Aorta (tissue), 5 donors: ENCODE results near the gene EML5. TPM values are rescaled to one million over a fixed set of nuclear protein-coding genes. Genes with fewer than 3 reads are reported as not detected.
A peak's percentile ranks its signal among the peaks of the same experiment; 100 is the strongest.
"Not testable (repeated sequence)": the region's sequence is repeated elsewhere in the genome, so short reads cannot be mapped to it uniquely, and the experiment has no call there.

ENCODE experiments used
- ATAC-seq: fragments of 200-7000 bp; cut with Tn5 transposase; one replicate; pipeline ENCODE4 v1.9.1; 2022; ENCODE audit warnings: moderate library complexity; ENCODE audit not compliant: low FRiP score
- DNase-seq, 2 donors: peaks; one replicate each; pipeline ENCODE4 v3.0.0-alpha.2; 2020
- H3K27ac ChIP-seq, 2 donors: one replicate each; pipeline ENCODE4 v1.5.1; 2013; ENCODE audit warnings: low read length in 2 of 2, mild to moderate bottlenecking in 2 of 2, moderate library complexity in 2 of 2, control low read depth in 1 of 2, inconsistent platforms in 1 of 2, low read depth in 1 of 2
- H3K27me3 ChIP-seq, 2 donors: one replicate each; pipeline ENCODE4 v1.6.1; 2013; ENCODE audit warnings: control low read depth in 1 of 2, low read length in 1 of 2, mild to moderate bottlenecking in 1 of 2, moderate library complexity in 1 of 2; ENCODE audit not compliant: insufficient read depth in 2 of 2, control insufficient read depth in 1 of 2
- H3K36me3 ChIP-seq, 2 donors: one replicate each; pipeline ENCODE4 v1.6.1; 2013; ENCODE audit warnings: control low read depth in 1 of 2, low read length in 1 of 2, mild to moderate bottlenecking in 1 of 2; ENCODE audit not compliant: insufficient read depth in 2 of 2, control insufficient read depth in 1 of 2
- H3K4me1 ChIP-seq, 2 donors: one replicate each; pipeline ENCODE4 v1.6.1; 2013; ENCODE audit warnings: low read length in 2 of 2, control low read depth in 1 of 2, mild to moderate bottlenecking in 1 of 2, moderate library complexity in 1 of 2; ENCODE audit not compliant: insufficient read depth in 2 of 2, control insufficient read depth in 1 of 2
- H3K4me3 ChIP-seq, 2 donors: one replicate each; pipeline ENCODE4 v1.5.1; 2013; ENCODE audit warnings: low read length in 2 of 2, control low read depth in 1 of 2, mild to moderate bottlenecking in 1 of 2
- H3K9me3 ChIP-seq: one replicate; pipeline ENCODE4 v1.6.1; 2013; ENCODE audit warnings: mild to moderate bottlenecking, low read length; ENCODE audit not compliant: control insufficient read depth
- WGBS, 2 donors: extraction: QIAGEN DNeasy Blood & Tissue Kit; methylation state at CpG; one replicate each; pipeline ENCODE4 v1.1.7; 2013; 5-methylcytosine and 5-hydroxymethylcytosine counted together
- intact Hi-C, 2 donors: fragments of 100-400 bp; cut with DNase I; formaldehyde crosslinking; loops; one replicate each; pipeline versions ENCODE4 v1.14.2 to v1.15.0; 2022
- polyA plus RNA-seq, 2 donors: library from polyadenylated mRNA; stranded (reverse); fragments of 200-250 nt; gene quantifications; one replicate each; pipeline ENCODE4 v1.2.3, GENCODE V29; 2013
- total RNA-seq, 2 donors: library from RNA; stranded (reverse); fragmentation: NEBNext Ultra II Directional; extraction: Animal tissue kit (Norgen Biotek cat#: 25700); gene quantifications; one replicate each; pipeline ENCODE4 v1.2.1, GENCODE V29; 2021
- donor health status: healthy with polysubstance abuse.
- donor health status: Bipolar disorder and iron deficiency.
- donor health status: DM: no; HTN: no; CAD: no.
- donor health status: DM: no; HTN: no; CAD: no.
- donor health status: DM: yes; HTN: yes; CAD: no.

Gene EML5
- total and polyA plus RNA-seq, 4 donors, result 0.18 to 1.6 (median 0.51) TPM

GRCh38 chr14:88791629-88792472, 902 bp downstream of the EML5 start:
- no peak overlapping the region for H3K27ac ChIP-seq
- H3K4me1 ChIP-seq, result no peaks in the 10 kb centered on the region
- DNase-seq (peak in 1 of 2 donors; percentile 46), ATAC-seq (peak; percentile 42)
- no peaks in the 10 kb centered on the region for H3K36me3 ChIP-seq
- intact Hi-C loops, result no loop called here
- no peaks in the 10 kb centered on the region for H3K9me3 ChIP-seq
- no peaks in the 10 kb centered on the region for H3K27me3 ChIP-seq
- 2 to 3% methylated on average over 51 to 52 of the region's 52 CpGs for WGBS, 2 donors
- H3K4me3 ChIP-seq, result peak overlapping the region; percentile 46 to 62

GRCh38 chr14:88791252-88791621, 1.5 kb downstream of the EML5 start:
- Histone ChIP-seq H3K27me3 (no peaks in the 10 kb centered on the region), H3K27ac (no peak overlapping the region), H3K36me3 (no peaks in the 10 kb centered on the region), H3K4me1 (no peaks in the 10 kb centered on the region), H3K9me3 (no peaks in the 10 kb centered on the region), H3K4me3 (peak overlapping the region in 1 of 2 donors; percentile 19)
- intact Hi-C loops, result no loop called here
- WGBS, 2 donors, result 24 to 28% methylated on average over 3 of the region's 3 CpGs
- no peak for ATAC-seq
- no peak for DNase-seq

- no peak for DNase-seq
- ATAC-seq, result no peak
- intact Hi-C loops, result no loop called here
- Histone ChIP-seq H3K27ac (no peak overlapping the region), H3K4me1 (no peaks in the 10 kb centered on the region), H3K4me3 (no peak overlapping the region), H3K36me3 (no peaks in the 10 kb centered on the region), H3K9me3 (no peaks in the 10 kb centered on the region), H3K27me3 (no peaks in the 10 kb centered on the region)
- WGBS, 2 donors, result 58 to 63% methylated on average over 5 of the region's 5 CpGs
These were observed 2.1 kb downstream of the EML5 start for GRCh38 chr14:88790501-88791251.

GRCh38 chr14:88789573-88789972, 3.2 kb downstream of the EML5 start:
- H3K4me3 ChIP-seq, H3K27me3 ChIP-seq, DNase-seq, H3K4me1 ChIP-seq, H3K9me3 ChIP-seq, H3K36me3 ChIP-seq, ATAC-seq, intact Hi-C loops, H3K27ac ChIP-seq: not testable (repeated sequence)

GRCh38 chr14:88786715-88787114, 6.0 kb downstream of the EML5 start:
- H3K27me3 ChIP-seq, result no peaks in the 10 kb centered on the region
- intact Hi-C loops, result no loop called here
- no peaks in the 10 kb centered on the region for H3K9me3 ChIP-seq
- DNase-seq (no peak), ATAC-seq (no peak)
- H3K4me1 ChIP-seq, result no peaks in the 10 kb centered on the region
- no peak overlapping the region for H3K27ac ChIP-seq
- 83 to 85% methylated on average over 4 of the region's 4 CpGs for WGBS, 2 donors
- no peak overlapping the region for H3K4me3 ChIP-seq
- H3K36me3 ChIP-seq, result no peaks in the 10 kb centered on the region

GRCh38 chr14:88785911-88786310, 6.8 kb downstream of the EML5 start:
- intact Hi-C loops, result no loop called here
- ATAC-seq (no peak), DNase-seq (no peak)
- no peaks in the 10 kb centered on the region for H3K4me1 ChIP-seq
- H3K9me3 ChIP-seq, result no peaks in the 10 kb centered on the region
- H3K36me3 ChIP-seq, result no peaks in the 10 kb centered on the region
- H3K27me3 ChIP-seq, result no peaks in the 10 kb centered on the region
- WGBS, 2 donors, result 84 to 89% methylated on average over 1 of the region's 1 CpG
- no peak overlapping the region for H3K27ac ChIP-seq
- H3K4me3 ChIP-seq, result no peak overlapping the region

GRCh38 chr14:88775532-88775931, 17.2 kb downstream of the EML5 start:
- Histone ChIP-seq H3K4me1 (no peaks in the 10 kb centered on the region), H3K9me3 (no peaks in the 10 kb centered on the region), H3K27me3 (no peaks in the 10 kb centered on the region), H3K36me3 (no peaks in the 10 kb centered on the region), H3K27ac (no peak overlapping the region), H3K4me3 (no peak overlapping the region)
- WGBS, 2 donors, result 92% methylated on average over 3 of the region's 3 CpGs
- DNase-seq, result no peak
- ATAC-seq, result no peak
- intact Hi-C loops, result no loop called here

- Histone ChIP-seq H3K4me1 (no peaks in the 10 kb centered on the region), H3K36me3 (no peaks in the 10 kb centered on the region), H3K27ac (no peak overlapping the region), H3K4me3 (no peak overlapping the region), H3K9me3 (peaks cover 2% of the 10 kb centered on the region), H3K27me3 (no peaks in the 10 kb centered on the region)
- ATAC-seq, result no peak
- intact Hi-C loops, result no loop called here
- no peak for DNase-seq
These were observed 22.0 kb downstream of the EML5 start for GRCh38 chr14:88770736-88771135.

GRCh38 chr14:88765130-88765529, 27.6 kb downstream of the EML5 start:
- H3K27me3 ChIP-seq, result no peaks in the 10 kb centered on the region
- DNase-seq (no peak), ATAC-seq (no peak)

More at GRCh38 chr14:88765130-88765529, 27.6 kb downstream of the EML5 start:
- intact Hi-C loops, result no loop called here
- H3K4me3 ChIP-seq, result no peak overlapping the region
- no peaks in the 10 kb centered on the region for H3K4me1 ChIP-seq
- H3K27ac ChIP-seq, result no peak overlapping the region
- no peaks in the 10 kb centered on the region for H3K36me3 ChIP-seq
- peaks cover 2% of the 10 kb centered on the region for H3K9me3 ChIP-seq
- WGBS, 2 donors, result 47 to 51% methylated on average over 2 of the region's 2 CpGs
